Esophagus squamous epithelium (tissue), 5 donors: ENCODE data around the gene DCAF8. TPM values are rescaled to one million over a fixed set of nuclear protein-coding genes. Genes with fewer than 3 reads are reported as not detected.

ENCODE experiments used
- DNase-seq: peaks from one replicate; lab custom pipeline; 2025; lab: John Stamatoyannopoulos, UW
- H3K27ac ChIP-seq, 4 donors: fragments of 200-600 bp; sonication (generic); one replicate each; pipeline ENCODE4 v1.5.1; 2016 to 2019; ENCODE audit warnings: mild to moderate bottlenecking in 1 of 4
- H3K27me3 ChIP-seq, 4 donors: fragments of 200-600 bp; sonication (generic); 1 replicate in 3 of 4; 2 replicates in 1 of 4; pipeline versions ENCODE4 v1.5.1 to v1.6.0; 2017 to 2021; ENCODE audit warnings: antibody characterized with exemption in 1 of 4
- H3K36me3 ChIP-seq, 3 donors: fragments of 200-600 bp; sonication (generic); one replicate each; pipeline ENCODE4 v1.5.1; 2016 to 2019
- H3K4me1 ChIP-seq, 3 donors: fragments of 200-600 bp; sonication (generic); one replicate each; pipeline ENCODE4 v1.5.1; 2017 to 2019
- H3K4me3 ChIP-seq, 4 donors: fragments of 200-600 bp; sonication (generic); 1 replicate in 3 of 4; 2 replicates in 1 of 4; pipeline ENCODE4 v1.5.1; 2016 to 2019; ENCODE audit warnings: mild to moderate bottlenecking in 2 of 4, moderate library complexity in 1 of 4
- H3K9me3 ChIP-seq, 3 donors: fragments of 200-600 bp; sonication (generic); one replicate each; pipeline ENCODE4 v1.5.1; 2016 to 2019
- POLR2A ChIP-seq, 4 donors: fragments of 450-650 bp; IDR thresholded peaks; one replicate each; pipeline ENCODE4 v1.6.1; 2017; ENCODE audit warnings: antibody characterized with exemption in 4 of 4, mild to moderate bottlenecking in 4 of 4, moderate library complexity in 3 of 4
- WGBS, 2 donors: methylation state at CpG; one replicate each; pipeline ENCODE4 v1.1.5; 2018; 5-methylcytosine and 5-hydroxymethylcytosine counted together
- intact Hi-C: fragments of 100-400 bp; cut with DNase I; formaldehyde crosslinking; loops from one replicate; pipeline ENCODE4 v1.15.0; 2022
- total RNA-seq, 4 donors: library from RNA; depleted of rRNA; stranded (reverse); fragments of >200 nt; gene quantifications; one replicate each; pipeline ENCODE4 v1.1.0, GENCODE V29; 2016
- TF ChIP-seq, protein P1 (sequence below), 6 experiments: fragments of 450-650 bp in 4 of 6; fragments of 200-600 bp in 2 of 6; sonication (generic) in 2 of 6; IDR thresholded peaks; one replicate each; pipeline ENCODE4 v1.5.1; 2016 to 2019; ENCODE audit warnings: antibody characterized with exemption in 6 of 6, mild to moderate bottlenecking in 4 of 6, moderate library complexity in 4 of 6
- donor health status: DM: yes; HTN: yes; CAD: no.

The DCAF8 gene
- total RNA-seq, 4 donors from 2014 or later = 54.0 to 139 (median 58.6) TPM

DNA sequence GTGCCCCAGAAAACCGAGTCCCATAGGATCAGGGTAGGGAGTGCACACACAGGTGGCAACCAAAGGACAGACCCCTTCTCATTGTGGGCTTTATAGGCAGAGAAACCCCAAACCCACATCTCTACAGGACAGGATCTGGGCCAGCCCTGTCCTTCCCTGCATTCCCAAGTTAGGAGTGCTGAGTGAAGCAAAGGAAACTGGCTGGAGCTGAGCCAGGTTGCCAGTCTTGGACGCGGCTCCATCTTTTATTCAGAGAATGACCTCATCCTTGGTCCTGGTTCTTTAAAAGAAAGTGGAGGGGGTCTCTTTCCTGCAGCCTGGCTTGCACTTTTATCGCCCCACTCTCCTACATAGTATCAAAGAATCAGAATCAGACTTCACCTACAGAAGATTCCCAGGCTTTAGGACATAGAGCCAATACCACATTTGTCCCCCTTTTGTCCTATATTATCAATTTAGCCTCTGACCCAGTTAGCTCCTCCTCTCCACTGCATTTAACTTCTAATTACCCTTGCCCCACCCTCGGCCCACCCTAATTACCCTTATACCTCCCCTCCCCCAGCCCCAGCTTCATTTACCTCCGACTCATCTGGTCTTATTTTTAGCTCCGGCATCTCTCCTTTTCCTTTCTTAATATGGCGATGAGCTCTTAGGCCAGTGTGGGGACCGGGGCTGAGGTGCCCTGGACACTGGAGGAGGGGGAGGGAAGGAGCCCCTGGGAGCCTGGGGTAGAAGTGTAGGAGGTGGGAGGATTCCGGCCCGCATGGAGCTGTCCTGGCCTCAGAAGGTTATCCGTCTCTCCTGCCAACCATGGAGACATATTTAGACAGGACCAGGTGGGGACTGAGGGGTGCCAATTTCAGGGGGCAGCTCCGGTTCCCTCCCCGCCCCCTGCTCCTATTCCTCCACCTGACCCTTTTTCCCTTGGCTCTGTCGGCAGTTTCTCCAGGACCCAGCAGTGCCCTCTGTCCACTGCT, 72.4 kb downstream of the DCAF8 start, which contains the start of gene CASQ1:
TSS of gene CASQ1 (plus strand) at position 927 of the 977 bp plus-strand sequence. CDS start 177 bp downstream, outside the sequence.
- no peak within 1 kb of the TSS for H3K27ac ChIP-seq
- 39 to 57% methylated on average over 6 to 13 of the region's 15 CpGs for WGBS, 2 donors
- no peak for DNase-seq

DNA sequence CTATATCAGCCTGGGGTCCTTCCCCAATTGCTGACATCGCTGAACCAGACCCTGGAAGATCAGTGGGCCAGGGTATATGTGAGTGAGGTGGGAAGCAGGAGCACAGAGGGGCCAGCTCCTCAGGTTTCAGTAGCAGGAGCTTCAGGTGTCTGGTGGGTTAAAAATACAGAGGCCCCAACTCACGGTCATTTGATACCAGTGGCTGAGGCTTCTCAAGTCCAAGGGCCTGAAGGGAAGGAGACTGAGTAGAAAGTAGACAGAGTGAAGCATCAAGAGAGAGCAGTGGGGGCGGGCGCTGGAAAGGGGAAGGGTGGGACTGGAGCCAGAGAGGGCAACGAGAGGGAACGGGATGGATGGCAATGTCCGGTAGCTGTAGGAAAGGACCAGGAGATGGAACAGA, 74.0 kb downstream of the DCAF8 start:
- WGBS, 2 donors = 70 to 74% methylated on average over 7 of the region's 7 CpGs
- no peak for TF ChIP-seq POLR2A (IDR thresholded peaks at IDR 0.05)
- TF ChIP-seq, protein P1, sequence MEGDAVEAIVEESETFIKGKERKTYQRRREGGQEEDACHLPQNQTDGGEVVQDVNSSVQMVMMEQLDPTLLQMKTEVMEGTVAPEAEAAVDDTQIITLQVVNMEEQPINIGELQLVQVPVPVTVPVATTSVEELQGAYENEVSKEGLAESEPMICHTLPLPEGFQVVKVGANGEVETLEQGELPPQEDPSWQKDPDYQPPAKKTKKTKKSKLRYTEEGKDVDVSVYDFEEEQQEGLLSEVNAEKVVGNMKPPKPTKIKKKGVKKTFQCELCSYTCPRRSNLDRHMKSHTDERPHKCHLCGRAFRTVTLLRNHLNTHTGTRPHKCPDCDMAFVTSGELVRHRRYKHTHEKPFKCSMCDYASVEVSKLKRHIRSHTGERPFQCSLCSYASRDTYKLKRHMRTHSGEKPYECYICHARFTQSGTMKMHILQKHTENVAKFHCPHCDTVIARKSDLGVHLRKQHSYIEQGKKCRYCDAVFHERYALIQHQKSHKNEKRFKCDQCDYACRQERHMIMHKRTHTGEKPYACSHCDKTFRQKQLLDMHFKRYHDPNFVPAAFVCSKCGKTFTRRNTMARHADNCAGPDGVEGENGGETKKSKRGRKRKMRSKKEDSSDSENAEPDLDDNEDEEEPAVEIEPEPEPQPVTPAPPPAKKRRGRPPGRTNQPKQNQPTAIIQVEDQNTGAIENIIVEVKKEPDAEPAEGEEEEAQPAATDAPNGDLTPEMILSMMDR (IDR thresholded peaks at IDR 0.05) = no peak
- Histone ChIP-seq H3K9me3 (no peaks in the 10 kb centered on the region), H3K4me3 (no peak overlapping the region), H3K27ac (no peak overlapping the region), H3K36me3 (no peaks in the 10 kb centered on the region), H3K27me3 (no peaks in the 10 kb centered on the region), H3K4me1 (peaks cover 0 to 18% (median 4%) of the 10 kb centered on the region in 3 donors)
- intact Hi-C loops = no loop called here
- DNase-seq = no peak

More for the DNA sequence above, 72.4 kb downstream of the DCAF8 start, which contains the start of gene CASQ1:
- Histone ChIP-seq H3K9me3 (no peaks in the 10 kb centered on the region), H3K4me3 (no peak within 1 kb of the TSS), H3K27me3 (no peaks in the 10 kb centered on the region), H3K4me1 (peaks cover 0 to 22% (median 7%) of the 10 kb centered on the region in 3 donors), H3K36me3 (no peaks in the 10 kb centered on the region)
- TF ChIP-seq, protein P1 (IDR thresholded peaks at IDR 0.05) = no peak
- no peak for TF ChIP-seq POLR2A (IDR thresholded peaks at IDR 0.05)
- intact Hi-C loops = no loop called here

DNA sequence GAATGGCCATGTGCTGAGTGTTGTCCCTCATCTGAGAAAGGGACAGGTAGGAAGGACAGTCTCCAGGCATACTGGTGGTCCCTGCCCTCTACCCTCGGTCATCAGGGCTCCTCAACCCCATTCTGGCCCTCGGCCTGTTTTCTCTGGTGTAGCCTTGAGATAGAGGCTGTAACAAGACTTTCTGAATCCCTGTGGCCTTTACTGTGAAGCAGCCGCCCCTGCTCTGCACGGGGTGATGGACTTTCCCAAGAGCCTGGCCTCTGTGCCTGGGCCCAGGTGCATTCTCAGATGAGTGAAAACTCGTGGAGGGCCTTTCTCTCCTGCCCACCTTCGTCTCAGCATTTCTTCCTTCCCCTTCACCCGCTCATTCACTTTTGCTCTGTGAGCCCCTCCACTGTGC, 74.9 kb downstream of the DCAF8 start:
- H3K4me1 ChIP-seq = peaks cover 0 to 10% (median 0%) of the 10 kb centered on the region in 3 donors
- H3K27ac ChIP-seq = no peak overlapping the region
- intact Hi-C loops = no loop called here
- no peaks in the 10 kb centered on the region for H3K9me3 ChIP-seq
- TF ChIP-seq, protein P1 (IDR thresholded peaks at IDR 0.05) = no peak
- TF ChIP-seq POLR2A (IDR thresholded peaks at IDR 0.05) = no peak
- no peaks in the 10 kb centered on the region for H3K27me3 ChIP-seq
- WGBS, 2 donors = 59 to 75% methylated on average over 7 of the region's 7 CpGs
- H3K36me3 ChIP-seq = no peaks in the 10 kb centered on the region
- H3K4me3 ChIP-seq = no peak overlapping the region
- DNase-seq = no peak

DNA sequence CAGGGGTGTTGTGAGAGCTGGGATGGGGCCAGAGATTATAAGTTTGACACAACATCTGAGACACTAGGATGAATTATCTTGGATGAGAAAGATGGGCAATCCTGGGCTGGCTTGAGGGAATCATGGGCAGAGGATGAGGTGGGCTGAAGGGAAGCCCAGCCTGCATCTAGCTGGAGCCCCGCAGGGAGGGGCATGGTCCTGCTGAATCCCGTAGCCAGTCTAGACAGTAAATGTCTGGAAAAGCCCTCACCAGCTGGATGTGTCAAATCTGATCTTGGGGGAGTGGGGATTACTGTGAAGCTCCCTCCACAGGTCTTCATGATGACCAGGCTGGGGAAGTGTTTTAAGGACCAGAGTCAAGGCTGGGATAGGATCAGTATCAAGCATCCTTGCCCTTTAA, 75.6 kb downstream of the DCAF8 start:
- Histone ChIP-seq H3K36me3 (no peaks in the 10 kb centered on the region), H3K27me3 (no peaks in the 10 kb centered on the region), H3K4me1 (peaks cover 0 to 10% (median 0%) of the 10 kb centered on the region in 3 donors), H3K9me3 (no peaks in the 10 kb centered on the region), H3K4me3 (no peak overlapping the region), H3K27ac (no peak overlapping the region)
- no peak for DNase-seq
- 60 to 81% methylated on average over 1 to 2 of the region's 2 CpGs for WGBS, 2 donors
- TF ChIP-seq, protein P1 (IDR thresholded peaks at IDR 0.05) = no peak
- no peak for TF ChIP-seq POLR2A (IDR thresholded peaks at IDR 0.05)
- intact Hi-C loops = no loop called here

- intact Hi-C loops = no loop called here
Measured at GRCh38 chr1:160186246-160186645, 76.1 kb downstream of the DCAF8 start.

More at GRCh38 chr1:160186246-160186645, 76.1 kb downstream of the DCAF8 start:
- H3K4me1 ChIP-seq = peaks cover 0 to 10% (median 0%) of the 10 kb centered on the region in 3 donors
- no peaks in the 10 kb centered on the region for H3K9me3 ChIP-seq
- H3K27me3 ChIP-seq = no peaks in the 10 kb centered on the region
- no peak for DNase-seq
- no peak overlapping the region for H3K27ac ChIP-seq
- no peak for TF ChIP-seq POLR2A (IDR thresholded peaks at IDR 0.05)
- TF ChIP-seq, protein P1 (IDR thresholded peaks at IDR 0.05) = no peak
- 90 to 93% methylated on average over 7 of the region's 7 CpGs for WGBS, 2 donors
- no peaks in the 10 kb centered on the region for H3K36me3 ChIP-seq
- H3K4me3 ChIP-seq = no peak overlapping the region
